H9 (cell line): ENCODE results near the gene AKR1C2. TPM values are rescaled to one million over a fixed set of nuclear protein-coding genes. Genes with fewer than 3 reads are reported as not detected.

Experiments used
- DNase-seq: peaks from one replicate; pipeline ENCODE4 v3.0.0-alpha.2; 2017
- H2AFZ ChIP-seq: one replicate; pipeline ENCODE4 v1.6.1; 2013; ENCODE audit warnings: mild to moderate bottlenecking, low read length, control low read depth, moderate library complexity
- H2AK5ac ChIP-seq: 2 replicates; pipeline ENCODE4 v1.6.1; 2013; ENCODE audit warnings: low read length, control low read depth, mixed read lengths; ENCODE audit not compliant: insufficient read length
- H2BK120ac ChIP-seq: one replicate; pipeline ENCODE4 v1.6.1; 2013; ENCODE audit warnings: low read depth, mild to moderate bottlenecking, low read length, control low read depth, inconsistent platforms; ENCODE audit not compliant: poor library complexity, severe bottlenecking
- H2BK12ac ChIP-seq: 2 replicates; pipeline ENCODE4 v1.6.1; 2013; ENCODE audit warnings: low read length, control low read depth, mixed read lengths, low read depth; ENCODE audit not compliant: insufficient read length
- H2BK15ac ChIP-seq: 2 replicates; pipeline ENCODE4 v1.6.1; 2013; ENCODE audit warnings: low read depth, low read length, control low read depth
- H2BK20ac ChIP-seq: one replicate; pipeline ENCODE4 v1.6.1; 2013; ENCODE audit warnings: low read depth, mild to moderate bottlenecking, low read length, control low read depth, inconsistent platforms; ENCODE audit not compliant: poor library complexity, severe bottlenecking
- H2BK5ac ChIP-seq: 2 replicates; pipeline ENCODE4 v1.6.1; 2013; ENCODE audit warnings: low read length, control low read depth, mixed read lengths; ENCODE audit not compliant: insufficient read length
- H3K14ac ChIP-seq: 2 replicates; pipeline ENCODE4 v1.6.1; 2013; ENCODE audit warnings: low read length, control low read depth; ENCODE audit not compliant: insufficient read depth
- H3K18ac ChIP-seq: 2 replicates; pipeline ENCODE4 v1.6.1; 2013; ENCODE audit warnings: low read depth, mild to moderate bottlenecking, mixed read lengths, low read length, control low read depth; ENCODE audit not compliant: insufficient read length
- H3K23ac ChIP-seq: 2 replicates; pipeline ENCODE4 v1.6.1; 2013; ENCODE audit warnings: low read length, control low read depth, mixed read lengths, low read depth; ENCODE audit not compliant: insufficient read length
- H3K23me2 ChIP-seq: 2 replicates; pipeline ENCODE4 v1.6.1; 2013; ENCODE audit warnings: low read depth, mild to moderate bottlenecking, mixed read lengths, low read length, control low read depth; ENCODE audit not compliant: insufficient read length, poor library complexity, severe bottlenecking
- H3K27ac ChIP-seq: 2 replicates; pipeline ENCODE4 v1.5.1; 2013; ENCODE audit warnings: low read length, control low read depth, mixed read lengths, low read depth; ENCODE audit not compliant: insufficient read length
- H3K27me3 ChIP-seq: 2 replicates; pipeline ENCODE4 v1.6.1; 2013; ENCODE audit warnings: low read length, control low read depth, inconsistent platforms; ENCODE audit not compliant: insufficient read depth
- H3K4ac ChIP-seq: 2 replicates; pipeline ENCODE4 v1.6.1; 2013; ENCODE audit warnings: low read depth, mild to moderate bottlenecking, control low read depth, inconsistent platforms, low read length, moderate library complexity
- H3K4me1 ChIP-seq: 2 replicates; pipeline ENCODE4 v1.6.1; 2013; ENCODE audit warnings: low read length, control low read depth, inconsistent platforms; ENCODE audit not compliant: insufficient read depth
- H3K4me2 ChIP-seq: 2 replicates; pipeline ENCODE4 v1.6.1; 2013; ENCODE audit warnings: low read length, control low read depth, mixed read lengths; ENCODE audit not compliant: insufficient read length, insufficient read depth
- H3K56ac ChIP-seq: 2 replicates; pipeline ENCODE4 v1.6.1; 2013; ENCODE audit warnings: low read depth, mild to moderate bottlenecking, mixed read lengths, low read length, control low read depth; ENCODE audit not compliant: insufficient read length
- H3K79me1 ChIP-seq: 2 replicates; pipeline ENCODE4 v1.6.1; 2013; ENCODE audit warnings: low read depth, mild to moderate bottlenecking, moderate library complexity, low read length, control low read depth, inconsistent platforms; ENCODE audit not compliant: insufficient read depth, poor library complexity, severe bottlenecking
- H3K79me2 ChIP-seq: 2 replicates; pipeline ENCODE4 v1.6.1; 2013; ENCODE audit warnings: low read length, control low read depth, inconsistent platforms; ENCODE audit not compliant: insufficient read depth
- H3K9ac ChIP-seq: 2 replicates; pipeline ENCODE4 v1.6.1; 2013; ENCODE audit warnings: low read length, control low read depth, mixed read lengths; ENCODE audit not compliant: insufficient read length; ENCODE audit errors: extremely low read depth
- H3K9me3 ChIP-seq: one replicate; pipeline ENCODE4 v1.6.1; 2013; ENCODE audit warnings: low read depth, low read length, inconsistent platforms; ENCODE audit not compliant: control insufficient read depth
- H3T11ph ChIP-seq: one replicate; pipeline ENCODE4 v1.6.1; 2013; ENCODE audit warnings: mild to moderate bottlenecking, low read length, control low read depth, inconsistent platforms
- H4K20me1 ChIP-seq: one replicate; pipeline ENCODE4 v1.6.1; 2013; ENCODE audit not compliant: control insufficient read depth, insufficient read length, insufficient read depth
- H4K5ac ChIP-seq: 2 replicates; pipeline ENCODE4 v1.6.1; 2013; ENCODE audit warnings: low read depth, mild to moderate bottlenecking, mixed read lengths, low read length, control low read depth; ENCODE audit not compliant: insufficient read length
- H4K8ac ChIP-seq: replicated peaks from 2 replicates; pipeline ENCODE4 v1.6.1; 2013; ENCODE audit warnings: low read length, control low read depth, mixed read lengths, low read depth; ENCODE audit not compliant: insufficient read length
- H4K91ac ChIP-seq: 2 replicates; pipeline ENCODE4 v1.6.1; 2013; ENCODE audit warnings: low read depth, mild to moderate bottlenecking, moderate library complexity, mixed read lengths, low read length, control low read depth; ENCODE audit not compliant: insufficient read length
- H3K27ac Mint-ChIP-seq, 3 experiments: 2 replicates in 2 of 3; 3 replicates in 1 of 3; pipeline ENCODE4 v1.8.0; 2020 to 2021; ENCODE audit warnings: mixed read lengths in 3 of 3, mild to moderate bottlenecking in 1 of 3, moderate library complexity in 1 of 3
- H3K27me3 Mint-ChIP-seq: 2 replicates; pipeline ENCODE4 v1.8.0; 2021; ENCODE audit warnings: low read depth, mild to moderate bottlenecking, moderate library complexity, mixed read lengths
- H3K36me3 Mint-ChIP-seq, 3 experiments: 2 replicates in 2 of 3; 3 replicates in 1 of 3; pipeline ENCODE4 v1.8.0; 2020 to 2021; ENCODE audit warnings: low read depth in 3 of 3, mixed read lengths in 3 of 3; ENCODE audit not compliant: insufficient read depth in 1 of 3
- H3K4me1 Mint-ChIP-seq, 2 experiments: 2 replicates each; pipeline ENCODE4 v1.8.0; 2020; ENCODE audit warnings: mixed read lengths in 2 of 2
- H3K4me3 Mint-ChIP-seq, 2 experiments: 2 replicates in 1 of 2; 3 replicates in 1 of 2; pipeline ENCODE4 v1.8.0; 2020 to 2021; ENCODE audit warnings: mild to moderate bottlenecking in 2 of 2, mixed read lengths in 2 of 2, moderate library complexity in 1 of 2
- H3K9me3 Mint-ChIP-seq, 2 experiments: 2 replicates in 1 of 2; 3 replicates in 1 of 2; pipeline ENCODE4 v1.8.0; 2020; ENCODE audit warnings: mild to moderate bottlenecking in 2 of 2, mixed read lengths in 2 of 2, moderate library complexity in 1 of 2
- WGBS: extraction: QIAGEN DNeasy Blood & Tissue Kit; methylation state at CpG from one replicate; pipeline ENCODE4 v1.1.7; 2013; ENCODE audit warnings: missing lambda C conversion rate, low lambda C conversion rate, mixed read lengths; ENCODE audit not compliant: insufficient read length; ENCODE audit errors: extremely low coverage; 5-methylcytosine and 5-hydroxymethylcytosine counted together
- total RNA-seq: library from RNA; stranded (reverse); gene quantifications from 2 replicates; pipeline ENCODE4 v1.2.1, GENCODE V29; 2021
- TF ChIP-seq, protein P1 (sequence below): fragments of 200-600 bp; sonication (generic); conservative IDR thresholded peaks from 3 replicates; pipeline ENCODE4 v1.8.0; 2021; ENCODE audit warnings: antibody characterized with exemption, mild to moderate bottlenecking

Gene AKR1C2
- total RNA-seq, 1 experiment from 2014 or later = 0.74 TPM

GRCh38 chr10:4984971-4985594, 18.6 kb downstream of the AKR1C2 start:
- Histone ChIP-seq H3K4me1 (no peaks in the 10 kb centered on the region; the same call in 1 of the 2 replicates), H3K79me2 (no peaks in the 10 kb centered on the region), H4K8ac (no peak overlapping the region), H3K27me3 (no peaks in the 10 kb centered on the region), H2AK5ac (no peak overlapping the region), H3K23ac (no peak overlapping the region), H4K20me1 (no peaks in the 10 kb centered on the region), H2BK20ac (no peak overlapping the region), H3K4ac (no peak overlapping the region), H3T11ph (no peak overlapping the region), H3K9ac (no peak overlapping the region), H3K23me2 (no peaks in the 10 kb centered on the region), H2BK120ac (no peak overlapping the region), H3K79me1 (no peaks in the 10 kb centered on the region), H3K4me2 (no peak overlapping the region), H3K27ac (no peak overlapping the region), H3K56ac (no peak overlapping the region), H2BK5ac (no peak overlapping the region), H2AFZ (no peak overlapping the region), H2BK12ac (no peak overlapping the region), H3K9me3 (no peaks in the 10 kb centered on the region), H4K91ac (no peak overlapping the region), H3K14ac (no peak overlapping the region), H4K5ac (no peak overlapping the region), H2BK15ac (no peak overlapping the region), H3K18ac (no peak overlapping the region)
- peaks cover 10% of the 10 kb centered on the region in 2 experiments for H3K4me1 Mint-ChIP-seq
- H3K4me3 Mint-ChIP-seq = no peak overlapping the region
- DNase-seq = no peak
- TF ChIP-seq, protein P1, sequence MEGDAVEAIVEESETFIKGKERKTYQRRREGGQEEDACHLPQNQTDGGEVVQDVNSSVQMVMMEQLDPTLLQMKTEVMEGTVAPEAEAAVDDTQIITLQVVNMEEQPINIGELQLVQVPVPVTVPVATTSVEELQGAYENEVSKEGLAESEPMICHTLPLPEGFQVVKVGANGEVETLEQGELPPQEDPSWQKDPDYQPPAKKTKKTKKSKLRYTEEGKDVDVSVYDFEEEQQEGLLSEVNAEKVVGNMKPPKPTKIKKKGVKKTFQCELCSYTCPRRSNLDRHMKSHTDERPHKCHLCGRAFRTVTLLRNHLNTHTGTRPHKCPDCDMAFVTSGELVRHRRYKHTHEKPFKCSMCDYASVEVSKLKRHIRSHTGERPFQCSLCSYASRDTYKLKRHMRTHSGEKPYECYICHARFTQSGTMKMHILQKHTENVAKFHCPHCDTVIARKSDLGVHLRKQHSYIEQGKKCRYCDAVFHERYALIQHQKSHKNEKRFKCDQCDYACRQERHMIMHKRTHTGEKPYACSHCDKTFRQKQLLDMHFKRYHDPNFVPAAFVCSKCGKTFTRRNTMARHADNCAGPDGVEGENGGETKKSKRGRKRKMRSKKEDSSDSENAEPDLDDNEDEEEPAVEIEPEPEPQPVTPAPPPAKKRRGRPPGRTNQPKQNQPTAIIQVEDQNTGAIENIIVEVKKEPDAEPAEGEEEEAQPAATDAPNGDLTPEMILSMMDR = no peak
- peaks cover 10 to 49% of the 10 kb centered on the region in 2 experiments for H3K9me3 Mint-ChIP-seq
- WGBS = no CpG with 5 or more reads among the region's 7 CpGs
- no peaks in the 10 kb centered on the region; the same call in 1 of the 2 replicates for H3K27me3 Mint-ChIP-seq
- H3K27ac Mint-ChIP-seq = no peak overlapping the region
- no peaks in the 10 kb centered on the region for H3K36me3 Mint-ChIP-seq
